Chondrocyte (in vitro differentiated cells): ENCODE results near the gene STK11. TPM values are rescaled to one million over a fixed set of nuclear protein-coding genes. Genes with fewer than 3 reads are reported as not detected.

Source experiments
- DNase-seq: peaks from one replicate; pipeline ENCODE4 v3.0.0; 2021; ENCODE audit warnings: mixed read lengths, low spot score
- H3K27ac Mint-ChIP-seq: one replicate; pipeline ENCODE4 v1.8.0; 2021; ENCODE audit warnings: mild to moderate bottlenecking, moderate library complexity, mixed read lengths; ENCODE audit not compliant: unreplicated experiment
- H3K27me3 Mint-ChIP-seq: 2 replicates; pipeline ENCODE4 v1.8.0; 2021; ENCODE audit warnings: low read depth, mixed read lengths
- H3K36me3 Mint-ChIP-seq: 2 replicates; pipeline ENCODE4 v1.8.0; 2021; ENCODE audit warnings: low read depth, mixed read lengths
- H3K4me1 Mint-ChIP-seq: 2 replicates; pipeline ENCODE4 v1.8.0; 2021; ENCODE audit warnings: low read depth, mild to moderate bottlenecking, mixed read lengths
- H3K4me3 Mint-ChIP-seq: one replicate; pipeline ENCODE4 v1.8.0; 2021; ENCODE audit warnings: mild to moderate bottlenecking, moderate library complexity, mixed read lengths; ENCODE audit not compliant: unreplicated experiment
- H3K9me3 Mint-ChIP-seq: 2 replicates; pipeline ENCODE4 v1.8.0; 2021; ENCODE audit warnings: low read depth, mixed read lengths
- total RNA-seq: library from RNA; stranded (reverse); gene quantifications from 3 replicates; pipeline ENCODE4 v1.2.1, GENCODE V29; 2021
- TF ChIP-seq, protein P1 (sequence below): fragments of 200-600 bp; sonication (generic); IDR thresholded peaks from 2 replicates; pipeline ENCODE4 v1.5.0; 2021; ENCODE audit warnings: antibody characterized with exemption, mild to moderate bottlenecking, moderate library complexity

Gene STK11
- total RNA-seq, 1 donor from 2014 or later = 42.3 TPM

DNA sequence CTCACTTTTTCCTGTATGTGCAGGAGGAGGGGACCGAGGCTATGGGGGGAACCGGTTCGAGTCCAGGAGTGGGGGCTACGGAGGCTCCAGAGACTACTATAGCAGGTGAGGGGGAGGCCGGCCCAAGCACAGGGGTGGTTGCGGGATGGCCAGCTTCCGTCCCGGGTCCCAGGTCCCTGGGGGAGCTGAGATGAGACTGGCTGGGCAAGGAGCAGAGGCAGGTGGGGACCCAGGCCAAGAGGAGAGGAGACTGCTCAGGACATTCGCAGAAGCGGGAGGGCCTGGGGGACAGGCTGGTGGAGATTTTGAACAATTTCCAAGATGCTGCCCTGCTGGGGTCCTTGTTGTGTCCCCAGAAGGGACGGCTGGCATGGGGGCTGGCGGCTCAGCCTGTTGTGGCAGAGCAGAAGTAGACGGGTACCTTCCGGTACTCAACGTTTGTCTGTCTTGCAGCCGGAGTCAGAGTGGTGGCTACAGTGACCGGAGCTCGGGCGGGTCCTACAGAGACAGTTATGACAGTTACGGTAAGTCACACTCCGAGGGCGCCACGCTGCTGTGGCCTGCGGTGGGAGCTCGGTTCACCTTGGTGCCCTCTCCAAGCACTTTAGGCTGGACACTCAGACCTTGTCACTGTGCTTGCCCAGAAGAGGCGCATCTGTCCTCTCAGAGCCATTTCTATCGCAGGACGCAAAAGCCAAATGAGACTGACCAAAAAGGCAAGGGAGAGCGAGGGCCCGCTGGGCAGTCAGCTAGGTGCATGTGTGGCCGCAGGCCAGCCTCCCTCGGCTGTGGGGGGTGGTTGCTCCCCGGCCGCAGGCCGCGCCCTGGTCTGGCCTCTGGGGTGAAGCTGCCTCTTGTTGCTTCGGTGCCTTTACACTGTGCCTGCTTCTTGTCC lies 66.2 kb downstream of the STK11 start:
- H3K27ac Mint-ChIP-seq = peak overlapping the region; percentile 93
- peak overlapping the region; percentile 84 for H3K4me3 Mint-ChIP-seq
- peaks cover 33% of the 10 kb centered on the region for H3K36me3 Mint-ChIP-seq
- TF ChIP-seq, protein P1, sequence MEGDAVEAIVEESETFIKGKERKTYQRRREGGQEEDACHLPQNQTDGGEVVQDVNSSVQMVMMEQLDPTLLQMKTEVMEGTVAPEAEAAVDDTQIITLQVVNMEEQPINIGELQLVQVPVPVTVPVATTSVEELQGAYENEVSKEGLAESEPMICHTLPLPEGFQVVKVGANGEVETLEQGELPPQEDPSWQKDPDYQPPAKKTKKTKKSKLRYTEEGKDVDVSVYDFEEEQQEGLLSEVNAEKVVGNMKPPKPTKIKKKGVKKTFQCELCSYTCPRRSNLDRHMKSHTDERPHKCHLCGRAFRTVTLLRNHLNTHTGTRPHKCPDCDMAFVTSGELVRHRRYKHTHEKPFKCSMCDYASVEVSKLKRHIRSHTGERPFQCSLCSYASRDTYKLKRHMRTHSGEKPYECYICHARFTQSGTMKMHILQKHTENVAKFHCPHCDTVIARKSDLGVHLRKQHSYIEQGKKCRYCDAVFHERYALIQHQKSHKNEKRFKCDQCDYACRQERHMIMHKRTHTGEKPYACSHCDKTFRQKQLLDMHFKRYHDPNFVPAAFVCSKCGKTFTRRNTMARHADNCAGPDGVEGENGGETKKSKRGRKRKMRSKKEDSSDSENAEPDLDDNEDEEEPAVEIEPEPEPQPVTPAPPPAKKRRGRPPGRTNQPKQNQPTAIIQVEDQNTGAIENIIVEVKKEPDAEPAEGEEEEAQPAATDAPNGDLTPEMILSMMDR = no peak
- peaks cover 64% of the 10 kb centered on the region for H3K4me1 Mint-ChIP-seq
- no peaks in the 10 kb centered on the region for H3K9me3 Mint-ChIP-seq
- no peak for DNase-seq
- no peaks in the 10 kb centered on the region for H3K27me3 Mint-ChIP-seq

- Mint-ChIP-seq H3K4me3 (peak overlapping the region; percentile 19), H3K9me3 (no peaks in the 10 kb centered on the region), H3K4me1 (peaks cover 60% of the 10 kb centered on the region), H3K27me3 (no peaks in the 10 kb centered on the region), H3K27ac (no peak overlapping the region), H3K36me3 (peaks cover 33% of the 10 kb centered on the region)
- TF ChIP-seq, protein P1 = no peak
- DNase-seq = no peak
Measured at GRCh38 chr19:1272423-1273262, 67.1 kb downstream of the STK11 start.

DNA sequence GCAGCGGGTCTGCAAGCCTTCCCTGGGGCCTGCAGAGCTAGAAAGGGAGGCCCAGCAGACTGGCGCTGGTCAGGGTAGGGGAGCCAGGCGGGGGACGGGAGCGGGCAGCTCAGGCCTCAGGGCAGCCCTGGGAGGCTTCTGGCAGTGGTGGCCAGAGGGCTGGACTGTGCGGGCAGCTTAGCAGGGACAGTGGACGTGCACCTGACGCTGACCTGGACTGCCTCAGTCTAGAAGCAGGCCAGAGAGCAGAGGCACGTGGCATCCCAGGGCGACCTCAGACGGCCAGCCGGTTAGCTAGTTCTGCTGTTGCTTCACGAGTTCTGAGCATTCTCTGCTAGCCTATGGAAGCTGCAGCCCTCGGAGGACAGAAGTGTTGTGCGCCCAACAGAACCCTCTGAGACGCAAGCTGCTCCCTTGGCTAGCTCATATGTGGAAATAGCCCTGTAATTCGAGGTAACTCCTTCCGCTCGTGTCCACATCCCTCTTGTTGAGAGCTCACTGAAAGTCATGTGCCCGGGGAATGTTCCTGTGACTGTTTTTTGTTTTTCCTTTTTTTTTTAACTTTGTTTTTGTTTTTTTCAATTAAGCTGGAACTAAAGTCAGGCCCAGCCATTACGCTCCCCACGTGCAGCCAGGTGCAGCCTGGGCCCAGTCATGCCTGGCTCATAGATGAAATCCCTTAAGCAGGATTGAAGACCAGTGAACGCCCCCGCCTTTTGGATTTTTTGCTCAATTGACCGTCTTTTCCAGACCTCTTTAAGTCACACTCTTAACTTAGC lies 67.9 kb downstream of the STK11 start:
- Mint-ChIP-seq H3K4me1 (peaks cover 53% of the 10 kb centered on the region), H3K4me3 (peak overlapping the region; percentile 37), H3K36me3 (peaks cover 33% of the 10 kb centered on the region), H3K9me3 (no peaks in the 10 kb centered on the region), H3K27me3 (no peaks in the 10 kb centered on the region), H3K27ac (peak overlapping the region; percentile 62)
- no peak for DNase-seq
- TF ChIP-seq, protein P1 = no peak

DNA sequence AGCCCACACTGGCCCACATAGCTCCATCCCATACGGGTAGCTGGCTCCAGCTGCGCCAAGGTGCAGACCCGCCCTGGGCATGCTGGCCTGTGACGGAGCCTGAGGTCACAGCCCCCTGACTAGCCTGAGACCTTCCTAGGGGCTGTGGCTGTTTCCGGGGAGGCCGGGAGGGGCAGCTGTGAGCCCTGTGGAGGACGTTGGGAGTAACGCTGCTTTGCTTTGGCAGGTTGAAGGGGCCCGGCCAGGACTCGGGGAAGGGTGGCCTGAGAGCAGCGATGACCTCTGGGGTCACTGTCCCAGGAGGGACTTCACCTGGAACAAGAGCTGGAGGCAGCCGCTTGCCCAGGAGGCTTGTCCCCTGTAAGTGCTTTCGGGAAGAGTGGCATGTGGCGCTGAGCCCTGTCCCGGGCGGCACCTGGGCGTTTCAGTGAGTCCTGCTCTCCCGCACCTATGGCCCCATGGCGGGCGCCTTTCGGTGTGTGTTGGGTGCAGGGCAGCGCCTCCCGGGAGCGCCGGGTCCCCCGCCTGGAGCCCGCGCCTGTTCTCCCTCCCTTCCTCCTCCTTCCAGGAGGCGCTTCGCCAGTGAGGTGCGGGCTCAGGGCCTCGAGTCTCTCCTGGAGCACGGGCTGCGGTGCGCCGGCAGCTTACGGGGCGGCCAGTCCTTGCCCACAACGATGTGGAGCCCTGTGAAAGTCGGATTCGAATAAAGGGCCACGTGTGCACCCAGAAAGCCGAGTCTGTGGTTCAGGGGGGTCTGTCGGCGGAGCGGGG lies 68.7 kb downstream of the STK11 start:
- TF ChIP-seq, protein P1 = no peak
- H3K4me3 Mint-ChIP-seq = peak overlapping the region; percentile 58
- H3K9me3 Mint-ChIP-seq = no peaks in the 10 kb centered on the region
- H3K36me3 Mint-ChIP-seq = peaks cover 33% of the 10 kb centered on the region
- no peaks in the 10 kb centered on the region for H3K27me3 Mint-ChIP-seq
- no peak for DNase-seq
- peak overlapping the region; percentile 82 for H3K27ac Mint-ChIP-seq
- H3K4me1 Mint-ChIP-seq = peaks cover 49% of the 10 kb centered on the region
